ENCODE measurements around the gene OBSCN. TPM values are rescaled to one million over a fixed set of nuclear protein-coding genes. Genes with fewer than 3 reads are reported as not detected.

Gene OBSCN
- total RNA-seq, 4 donors from 2014 or later: 15.0 to 46.6 (median 34.4) TPM

DNA sequence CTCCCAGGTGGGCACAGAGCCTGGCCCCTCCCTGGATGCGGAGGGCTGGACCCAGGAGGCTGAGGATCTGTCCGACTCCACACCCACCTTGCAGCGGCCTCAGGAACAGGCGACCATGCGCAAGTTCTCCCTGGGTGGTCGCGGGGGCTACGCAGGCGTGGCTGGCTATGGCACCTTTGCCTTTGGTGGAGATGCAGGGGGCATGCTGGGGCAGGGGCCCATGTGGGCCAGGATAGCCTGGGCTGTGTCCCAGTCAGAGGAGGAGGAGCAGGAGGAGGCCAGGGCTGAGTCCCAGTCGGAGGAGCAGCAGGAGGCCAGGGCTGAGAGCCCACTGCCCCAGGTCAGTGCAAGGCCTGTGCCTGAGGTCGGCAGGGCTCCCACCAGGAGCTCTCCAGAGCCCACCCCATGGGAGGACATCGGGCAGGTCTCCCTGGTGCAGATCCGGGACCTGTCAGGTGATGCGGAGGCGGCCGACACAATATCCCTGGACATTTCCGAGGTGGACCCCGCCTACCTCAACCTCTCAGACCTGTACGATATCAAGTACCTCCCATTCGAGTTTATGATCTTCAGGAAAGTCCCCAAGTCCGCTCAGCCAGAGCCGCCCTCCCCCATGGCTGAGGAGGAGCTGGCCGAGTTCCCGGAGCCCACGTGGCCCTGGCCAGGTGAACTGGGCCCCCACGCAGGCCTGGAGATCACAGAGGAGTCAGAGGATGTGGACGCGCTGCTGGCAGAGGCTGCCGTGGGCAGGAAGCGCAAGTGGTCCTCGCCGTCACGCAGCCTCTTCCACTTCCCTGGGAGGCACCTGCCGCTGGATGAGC lies 164.5 kb downstream of the OBSCN start:
- 42% methylated on average over 19 of the region's 34 CpGs for WGBS
- no peak overlapping the region for H3K4me3 ChIP-seq
- H3K27ac ChIP-seq: no peak overlapping the region
- H3K36me3 ChIP-seq: no peaks in the 10 kb centered on the region
- H3K27me3 ChIP-seq: no peaks in the 10 kb centered on the region
- TF ChIP-seq EP300 (IDR thresholded peaks at IDR 0.05): no peak
- no peak for TF ChIP-seq POLR2A (IDR thresholded peaks at IDR 0.05)
- no peak for TF ChIP-seq CTCF (IDR thresholded peaks at IDR 0.05)
- no peak for TF ChIP-seq POLR2AphosphoS5 (IDR thresholded peaks at IDR 0.05)
- DNase-seq (ENCODE audit: low spot score in 2 of 2): peak in 1 of 2 donors; percentile 59
- peaks cover 10% of the 10 kb centered on the region for H3K4me1 ChIP-seq
- H3K9me3 ChIP-seq: no peaks in the 10 kb centered on the region

GRCh38 chr1:228373004-228373680 lies 165.3 kb downstream of the OBSCN start:
- DNase-seq (ENCODE audit: low spot score in 2 of 2): peak in 1 of 2 donors; percentile 50
- Histone ChIP-seq H3K36me3 (no peaks in the 10 kb centered on the region), H3K4me3 (no peak overlapping the region), H3K27ac (no peak overlapping the region), H3K4me1 (peaks cover 15% of the 10 kb centered on the region), H3K27me3 (no peaks in the 10 kb centered on the region), H3K9me3 (no peaks in the 10 kb centered on the region)
- 78% methylated on average over 5 of the region's 12 CpGs for WGBS
- TF ChIP-seq EP300 (IDR thresholded peaks at IDR 0.05) (no peak), POLR2A (IDR thresholded peaks at IDR 0.05) (no peak), CTCF (IDR thresholded peaks at IDR 0.05) (no peak), POLR2AphosphoS5 (IDR thresholded peaks at IDR 0.05) (no peak)

GRCh38 chr1:228373681-228374571 lies 166.1 kb downstream of the OBSCN start:
- DNase-seq (ENCODE audit: low spot score in 2 of 2): peak in 1 of 2 donors; percentile 58
- no peak for TF ChIP-seq POLR2A (IDR thresholded peaks at IDR 0.05)
- no peak for TF ChIP-seq EP300 (IDR thresholded peaks at IDR 0.05)
- no peak for TF ChIP-seq POLR2AphosphoS5 (IDR thresholded peaks at IDR 0.05)
- TF ChIP-seq CTCF (IDR thresholded peaks at IDR 0.05): no peak
- 84% methylated on average over 12 of the region's 14 CpGs for WGBS

DNA sequence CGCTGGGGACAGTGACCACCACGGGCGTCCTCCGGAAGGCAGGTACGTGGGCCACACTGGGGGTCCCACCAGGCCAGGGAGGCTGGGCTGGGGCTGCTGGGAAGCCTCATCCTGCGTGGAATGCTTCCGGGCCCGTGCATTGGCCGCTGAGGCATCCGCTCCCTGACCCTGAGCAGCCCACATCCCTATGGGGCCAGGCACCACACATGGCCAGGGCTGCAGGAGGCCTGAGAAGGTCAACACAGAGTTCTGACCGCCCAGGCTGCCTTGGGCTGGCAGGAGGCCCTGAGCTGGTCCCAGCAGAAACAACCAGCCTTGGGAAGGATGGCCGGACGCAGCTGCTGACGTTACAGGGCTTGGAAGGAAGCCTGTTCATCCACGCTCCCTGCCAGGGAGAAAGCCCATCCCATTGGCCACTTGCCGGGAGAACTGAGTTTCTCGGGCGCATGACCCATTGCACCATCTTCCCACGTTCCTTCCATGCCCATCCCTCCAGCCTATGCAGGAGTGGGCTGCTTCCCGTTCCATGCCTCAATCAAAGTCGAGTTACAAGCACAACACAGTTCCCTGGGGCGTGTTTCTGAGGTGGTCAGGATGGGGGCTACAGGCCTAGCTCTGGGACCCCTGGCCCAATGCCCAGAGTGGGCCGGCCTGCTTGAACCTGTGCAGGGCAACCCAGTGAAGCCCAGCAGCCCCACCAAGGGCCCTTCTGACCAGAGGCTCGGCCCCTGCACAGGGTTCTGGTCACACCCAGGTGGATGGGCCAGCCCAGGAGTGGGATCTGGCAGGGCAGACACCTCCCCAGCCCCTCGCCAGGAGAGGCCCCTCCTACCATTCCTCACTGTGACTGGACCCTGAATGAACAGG lies 167.1 kb downstream of the OBSCN start:
- Histone ChIP-seq H3K4me3 (no peak overlapping the region), H3K9me3 (no peaks in the 10 kb centered on the region), H3K27me3 (no peaks in the 10 kb centered on the region), H3K4me1 (peaks cover 29% of the 10 kb centered on the region), H3K36me3 (no peaks in the 10 kb centered on the region), H3K27ac (no peak overlapping the region)
- WGBS: 58% methylated on average over 15 of the region's 25 CpGs
- peak; percentile 90 to 91 for DNase-seq (ENCODE audit: low spot score in 2 of 2)
- TF ChIP-seq POLR2A (IDR thresholded peaks at IDR 0.05) (no peak), CTCF (IDR thresholded peaks at IDR 0.05) (no peak), POLR2AphosphoS5 (IDR thresholded peaks at IDR 0.05) (no peak), EP300 (IDR thresholded peaks at IDR 0.05) (no peak)

More at GRCh38 chr1:228373681-228374571, 166.1 kb downstream of the OBSCN start:
- peaks cover 23% of the 10 kb centered on the region for H3K4me1 ChIP-seq
- H3K4me3 ChIP-seq: no peak overlapping the region
- H3K27ac ChIP-seq: no peak overlapping the region
- no peaks in the 10 kb centered on the region for H3K27me3 ChIP-seq
- no peaks in the 10 kb centered on the region for H3K36me3 ChIP-seq
- no peaks in the 10 kb centered on the region for H3K9me3 ChIP-seq

Data from suprapubic skin (tissue), 4 donors.